HG03571 (cell line): Measurements from ENCODE around the gene SELENOO.

Experiments
- ATAC-seq: cut with Tn5 transposase; IDR thresholded peaks from one replicate; pipeline ENCODE4 v1.9.1; 2021; ENCODE audit not compliant: unreplicated experiment

SELENOO gene

GRCh38 chr22:50251477-50252081 is 50.8 kb downstream of the SELENOO start:
- ATAC-seq, result no peak

- no peak for ATAC-seq
Measured at GRCh38 chr22:50252082-50253045, 51.6 kb downstream of the SELENOO start.

DNA sequence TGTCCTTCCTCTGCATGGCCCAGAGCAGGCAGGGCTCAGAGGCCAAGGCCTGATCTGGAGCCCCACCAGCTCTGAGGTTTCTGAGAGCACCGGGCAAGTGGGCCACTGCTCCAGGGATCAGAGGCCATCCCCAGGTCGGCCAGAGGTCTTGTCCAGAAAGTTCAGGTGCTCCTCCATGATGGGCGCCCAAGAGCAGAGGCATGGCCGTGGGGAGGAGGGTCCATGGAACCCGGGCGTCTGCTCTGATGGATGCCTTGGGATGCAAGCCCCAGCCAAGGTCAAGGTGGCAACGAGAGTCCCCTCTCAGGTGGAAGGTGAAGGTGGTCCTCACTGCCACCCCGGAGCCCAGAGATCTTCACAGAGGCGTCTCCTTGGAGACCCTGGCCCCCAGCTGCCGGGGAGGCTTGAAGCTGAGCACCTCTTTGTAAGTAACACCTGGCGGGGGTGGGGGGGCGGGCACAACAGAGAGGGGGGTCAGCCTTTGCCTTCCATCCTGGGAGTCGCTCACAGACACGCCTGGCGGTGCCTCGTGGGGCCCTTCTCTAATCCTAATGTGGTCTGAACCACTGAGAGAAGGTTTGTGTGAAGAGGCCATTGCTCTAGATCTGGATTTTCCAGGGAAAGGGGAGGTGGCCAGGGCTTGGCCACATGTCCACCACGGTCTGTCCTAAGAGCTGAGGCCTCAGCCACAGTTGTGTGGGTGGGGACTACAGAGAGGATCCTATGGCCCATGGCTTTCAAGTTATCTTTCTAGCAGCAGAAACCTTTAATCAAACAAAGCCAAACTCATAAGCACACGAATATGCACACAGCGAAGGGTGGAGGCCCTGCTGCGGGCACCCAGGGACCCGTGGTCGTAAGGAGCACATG is 52.5 kb downstream of the SELENOO start:
- no peak for ATAC-seq

DNA sequence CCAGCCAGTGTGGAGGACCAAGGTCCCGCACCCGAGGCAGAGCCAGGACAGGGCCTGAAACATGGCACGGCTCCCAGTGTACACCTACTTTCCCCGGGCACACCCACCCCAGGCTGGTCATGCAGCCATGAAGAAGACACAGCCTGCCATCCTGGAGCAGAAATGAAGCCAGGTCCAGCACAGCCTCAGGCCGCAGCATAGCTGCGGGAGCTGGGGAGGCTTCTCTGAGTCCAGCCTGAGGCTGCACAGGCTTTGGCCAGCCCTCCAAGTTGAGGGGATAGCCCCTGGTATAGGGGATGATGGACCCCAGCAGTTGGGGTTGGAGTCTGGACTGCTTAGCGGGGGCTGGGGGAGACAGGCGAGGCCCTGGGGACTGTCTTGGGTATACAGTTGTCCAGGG is 53.1 kb downstream of the SELENOO start:
- no peak for ATAC-seq

GRCh38 chr22:50255099-50255498 is 54.3 kb downstream of the SELENOO start:
- no peak for ATAC-seq

- no peak for ATAC-seq
Measured at GRCh38 chr22:50255607-50256006, 54.8 kb downstream of the SELENOO start.

GRCh38 chr22:50256258-50256862 is 55.5 kb downstream of the SELENOO start:
- no peak for ATAC-seq

GRCh38 chr22:50257041-50257440 is 56.2 kb downstream of the SELENOO start:
- no peak for ATAC-seq

DNA sequence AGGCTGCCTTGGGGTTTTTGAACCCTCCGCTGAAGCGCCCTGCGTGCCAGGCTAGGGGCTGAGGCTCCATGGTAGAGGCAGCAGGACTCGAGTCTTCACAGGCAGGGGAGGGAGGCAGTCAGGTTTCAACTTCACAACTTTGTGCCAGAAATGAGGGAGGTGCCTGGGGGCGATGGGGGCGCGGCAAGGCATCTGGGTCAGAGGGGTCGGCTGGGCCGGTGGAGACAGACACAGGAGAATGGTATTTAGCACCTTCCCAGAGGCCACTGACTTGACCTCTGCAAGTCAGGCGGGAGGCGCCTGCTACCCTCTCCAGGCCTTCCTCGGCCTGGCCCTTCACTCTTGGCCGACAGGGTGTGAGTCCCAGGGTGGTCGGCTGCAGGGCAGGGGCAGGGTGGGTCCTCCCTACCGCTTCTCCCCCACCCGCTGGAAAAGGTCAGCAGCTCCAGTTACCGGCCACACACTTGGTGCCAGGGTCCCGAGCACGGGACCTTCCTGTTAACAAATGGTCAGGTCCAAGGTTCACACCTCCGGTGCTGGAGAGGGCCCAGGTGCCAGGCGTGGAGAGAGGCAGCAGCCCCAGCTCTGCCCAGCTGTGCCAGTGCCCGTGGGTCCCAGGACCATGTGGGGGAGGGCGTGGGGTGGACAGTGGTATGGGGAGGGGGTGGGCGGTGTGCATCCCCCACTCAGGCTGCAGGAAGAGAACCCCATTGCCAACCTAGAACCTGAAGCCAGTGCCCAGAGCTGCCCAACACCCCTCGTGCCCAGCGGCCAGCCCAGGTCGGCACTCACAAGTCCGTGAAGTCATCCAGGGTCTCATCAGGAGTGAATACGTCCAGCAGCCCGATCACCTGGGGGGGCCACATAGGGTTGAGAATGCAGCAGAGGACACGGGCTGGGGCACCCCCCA is 56.9 kb downstream of the SELENOO start:
- ATAC-seq, result no peak

DNA sequence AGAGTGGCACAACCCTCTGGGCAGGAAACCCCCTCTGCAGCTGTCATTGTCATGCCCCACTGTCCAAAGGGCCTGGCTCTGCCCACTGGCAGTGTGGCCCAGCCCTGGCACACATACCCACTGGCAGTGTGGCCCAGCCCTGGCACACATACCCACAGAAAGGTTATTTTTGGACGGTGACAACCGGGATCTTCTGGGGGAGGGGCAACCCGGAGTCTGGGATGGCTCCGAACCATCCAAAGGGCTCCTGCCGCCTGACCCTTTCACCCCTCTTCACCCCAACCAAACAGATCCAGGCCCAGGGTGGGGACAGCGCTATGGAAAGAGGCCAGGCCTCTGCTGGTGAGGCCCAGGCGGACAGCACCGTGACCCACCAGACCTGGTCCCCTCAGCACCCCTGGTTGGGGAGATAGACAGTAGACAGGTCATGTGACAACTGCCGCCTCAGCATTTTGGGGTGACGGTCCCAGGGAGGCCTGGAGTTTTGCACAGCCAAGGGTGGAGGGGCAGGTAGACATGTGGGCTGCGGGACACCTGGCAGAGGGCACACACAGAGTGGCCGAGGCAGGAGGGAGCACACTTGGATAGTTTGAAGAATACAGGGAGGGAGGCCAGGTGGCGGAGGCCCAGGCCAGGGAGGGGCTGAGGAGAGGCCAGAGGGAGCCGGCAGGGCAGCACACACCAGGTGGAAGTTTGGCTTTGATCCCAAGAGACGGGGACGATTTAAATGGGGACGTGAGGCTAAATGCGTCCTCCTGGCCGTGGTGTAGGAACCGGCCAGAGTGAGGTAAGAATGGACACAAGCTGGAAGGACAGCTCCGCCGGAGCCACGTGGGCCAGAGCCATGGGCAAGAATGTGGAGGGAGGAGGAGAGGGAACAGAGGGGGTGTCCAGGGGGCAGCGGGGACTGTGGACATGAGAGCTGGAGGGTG is 57.8 kb downstream of the SELENOO start:
- no peak for ATAC-seq

DNA sequence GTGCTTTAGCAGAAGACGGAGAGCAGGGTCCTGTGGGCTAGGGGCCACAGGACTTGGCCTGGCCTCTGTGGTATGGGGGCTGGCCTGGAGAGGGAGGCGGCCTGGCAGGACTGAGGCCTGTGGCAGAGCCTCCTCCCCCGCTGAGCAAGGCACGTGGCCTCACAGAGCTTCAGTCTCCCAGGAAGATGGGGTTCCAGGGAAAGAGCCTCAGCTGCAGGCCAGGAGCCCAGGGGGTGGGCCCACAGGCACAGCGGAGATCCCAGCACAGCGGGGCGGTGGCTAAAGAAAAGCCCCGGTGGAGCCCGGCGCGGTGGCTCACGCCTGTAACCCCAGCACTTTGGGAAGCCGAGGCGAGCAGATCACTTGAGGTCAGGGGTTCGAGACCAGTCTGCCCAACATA is 58.5 kb downstream of the SELENOO start:
- no peak for ATAC-seq

- ATAC-seq, result no peak
Measured at GRCh38 chr22:50260434-50260800, 59.6 kb downstream of the SELENOO start.

- no peak for ATAC-seq
Measured at GRCh38 chr22:50260801-50261614, 60.2 kb downstream of the SELENOO start.

DNA sequence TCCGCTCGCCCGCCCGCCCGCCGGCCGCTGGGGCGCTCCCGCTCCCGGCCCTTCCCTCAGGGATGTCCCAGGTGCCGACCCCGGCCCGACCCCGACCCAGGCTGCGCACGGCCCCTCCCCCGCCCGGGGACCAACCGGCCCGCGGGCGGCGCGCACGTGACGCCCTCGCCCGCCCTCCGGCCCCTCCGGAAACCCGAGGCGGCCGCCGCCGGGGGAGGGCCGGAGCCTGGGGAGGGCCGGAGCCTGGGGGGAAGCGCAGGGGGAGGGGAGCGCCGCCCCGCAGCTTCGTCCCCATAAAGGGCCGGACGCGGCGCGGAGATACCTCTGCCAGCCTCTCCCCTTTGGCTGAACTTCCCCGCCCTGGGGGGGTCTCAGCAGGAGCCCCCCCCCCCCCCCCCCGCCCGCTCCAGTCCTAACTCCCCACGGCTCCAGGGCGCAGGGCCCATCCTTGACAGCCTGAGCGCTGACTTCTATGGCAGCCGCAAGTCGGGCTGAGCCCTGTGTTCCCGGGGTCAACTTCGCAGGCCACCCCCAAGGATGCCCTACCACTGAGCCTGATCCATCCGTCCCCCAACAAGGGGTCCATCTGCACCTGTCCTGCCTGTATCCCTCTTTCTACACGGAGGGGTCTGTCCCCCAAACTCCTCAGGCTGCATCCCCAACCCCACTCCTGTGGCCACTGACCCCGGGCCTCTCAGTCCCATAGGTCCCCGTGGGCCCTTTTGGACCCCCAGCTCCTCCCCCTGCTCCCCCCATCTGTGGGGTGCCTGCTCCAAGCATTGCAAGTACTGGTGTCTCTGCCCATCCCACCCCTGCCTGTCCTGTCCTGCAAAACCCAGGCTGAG is 61.0 kb downstream of the SELENOO start, which contains the start of gene MAPK12:
Gene MAPK12, minus strand, starts transcription at position 69 of the 845 bp plus-strand sequence. CDS start 174 bp downstream, outside the sequence.
- no peak for ATAC-seq

GRCh38 chr22:50262460-50262911 is 61.7 kb downstream of the SELENOO start:
- no peak for ATAC-seq

GRCh38 chr22:50262973-50263617 is 62.3 kb downstream of the SELENOO start:
- ATAC-seq, result no peak
